HEK293 (cell line): Measurements from ENCODE around the gene NR3C1.

Experiments
- CTCF ChIA-PET: fragments of 350-600 bp; formaldehyde crosslinking; extraction: SDS; loops from one replicate; lab custom pipeline; 2021; ENCODE audit warnings: antibody characterized with exemption; lab: Yijun Ruan, JAX
- POLR2A ChIA-PET: fragments of 300-600 bp; formaldehyde crosslinking; extraction: SDS; loops from one replicate; lab custom pipeline; 2020; ENCODE audit warnings: antibody characterized with exemption, inconsistent platforms; lab: Yijun Ruan, JAX
- H3K27ac ChIP-seq: fragments of 200-500 bp; sonication (Bioruptor generic); 2 replicates; pipeline ENCODE4 v1.5.1; 2014; ENCODE audit warnings: low read depth, low read length, control low read depth, inconsistent platforms; ENCODE audit errors: extremely low read depth
- H3K36me3 ChIP-seq, 2 experiments: fragments of 200-500 bp in 1 of 2; sonication (Bioruptor generic) in 1 of 2; 1 replicate in 1 of 2; 2 replicates in 1 of 2; pipeline ENCODE4 v1.5.1; 2014 to 2017; ENCODE audit warnings: inconsistent platforms in 2 of 2, low read length in 2 of 2; ENCODE audit not compliant: control insufficient read depth in 2 of 2, insufficient read depth in 1 of 2
- H3K4me1 ChIP-seq: fragments of 200-500 bp; sonication (Bioruptor generic); 2 replicates; pipeline ENCODE4 v1.5.1; 2014; ENCODE audit warnings: mild to moderate bottlenecking, low read length, inconsistent platforms; ENCODE audit not compliant: control insufficient read depth, insufficient read depth
- H3K4me3 ChIP-seq: 2 replicates; pipeline ENCODE4 v1.5.1; 2011; ENCODE audit warnings: low read depth, mild to moderate bottlenecking, control low read depth, low read length, moderate library complexity
- H3K9me3 ChIP-seq: fragments of 200-500 bp; sonication (Bioruptor generic); 2 replicates; pipeline ENCODE4 v1.5.1; 2014; ENCODE audit warnings: low read depth, low read length, inconsistent platforms; ENCODE audit not compliant: control insufficient read depth, insufficient read depth
- GFI1B ChIP-seq: fragments of 450-650 bp; formaldehyde crosslinking; IDR thresholded peaks from 2 replicates; pipeline ENCODE4 v1.5.1; 2016; ENCODE audit warnings: missing biosample characterization, missing genetic modification characterization
- GLI4 ChIP-seq: fragments of 450-650 bp; formaldehyde crosslinking; IDR thresholded peaks from 2 replicates; pipeline ENCODE4 v1.5.1; 2016; ENCODE audit warnings: missing biosample characterization, missing genetic modification characterization
- ZFP69B ChIP-seq: fragments of 450-650 bp; formaldehyde crosslinking; IDR thresholded peaks from 2 replicates; pipeline ENCODE4 v1.5.1; 2016; ENCODE audit warnings: missing biosample characterization, missing genetic modification characterization
- ZNF174 ChIP-seq: fragments of 450-650 bp; formaldehyde crosslinking; IDR thresholded peaks from 2 replicates; pipeline ENCODE4 v1.5.0; 2017; ENCODE audit warnings: missing biosample characterization, mild to moderate bottlenecking, missing genetic modification characterization
- ZNF223 ChIP-seq: fragments of 450-650 bp; formaldehyde crosslinking; IDR thresholded peaks from 2 replicates; pipeline ENCODE4 v1.5.1; 2016; ENCODE audit warnings: missing biosample characterization, missing genetic modification characterization
- ZNF555 ChIP-seq: fragments of 450-650 bp; formaldehyde crosslinking; conservative IDR thresholded peaks from 2 replicates; pipeline ENCODE4 v1.5.1; 2017; ENCODE audit warnings: missing biosample characterization, mild to moderate bottlenecking, missing genetic modification characterization, inconsistent platforms
- ZNF561 ChIP-seq: fragments of 450-650 bp; IDR thresholded peaks from 2 replicates; pipeline ENCODE4 v1.5.1; 2018; ENCODE audit warnings: missing biosample characterization, missing genetic modification characterization, borderline replicate concordance
- ZNF610 ChIP-seq: fragments of 450-650 bp; formaldehyde crosslinking; IDR thresholded peaks from 2 replicates; pipeline ENCODE4 v1.5.1; 2016; ENCODE audit warnings: missing biosample characterization, missing genetic modification characterization, borderline replicate concordance
- ZNF660 ChIP-seq: fragments of 450-650 bp; IDR thresholded peaks from 2 replicates; pipeline ENCODE4 v1.5.1; 2018; ENCODE audit warnings: missing biosample characterization, mild to moderate bottlenecking, missing genetic modification characterization
- ZSCAN16 ChIP-seq: fragments of 450-650 bp; formaldehyde crosslinking; IDR thresholded peaks from 2 replicates; pipeline ENCODE4 v1.5.1; 2016; ENCODE audit warnings: missing biosample characterization, missing genetic modification characterization
- TF ChIP-seq, protein P1 (sequence below): fragments of 450-650 bp; formaldehyde crosslinking; IDR thresholded peaks from 2 replicates; pipeline ENCODE4 v1.5.1; 2016; ENCODE audit warnings: missing biosample characterization, missing genetic modification characterization
- TF ChIP-seq, protein P2 (sequence below): fragments of 450-650 bp; formaldehyde crosslinking; IDR thresholded peaks from 2 replicates; pipeline ENCODE4 v1.5.1; 2017; ENCODE audit warnings: missing biosample characterization, mild to moderate bottlenecking, missing genetic modification characterization, moderate library complexity
- TF ChIP-seq, protein P3 (sequence below): fragments of 450-650 bp; formaldehyde crosslinking; IDR thresholded peaks from 2 replicates; pipeline ENCODE4 v1.5.1; 2016; ENCODE audit warnings: missing biosample characterization, missing genetic modification characterization
- TF ChIP-seq, protein P4 (sequence below): fragments of 450-650 bp; formaldehyde crosslinking; IDR thresholded peaks from 2 replicates; pipeline ENCODE4 v1.5.1; 2016; ENCODE audit warnings: missing biosample characterization, missing genetic modification characterization
- TF ChIP-seq, protein P5 (sequence below): fragments of 450-650 bp; formaldehyde crosslinking; IDR thresholded peaks from 2 replicates; pipeline ENCODE4 v1.5.1; 2016; ENCODE audit warnings: missing biosample characterization, missing genetic modification characterization
- TF ChIP-seq, protein P6 (sequence below): fragments of 450-650 bp; formaldehyde crosslinking; IDR thresholded peaks from 2 replicates; pipeline ENCODE4 v1.5.1; 2016; ENCODE audit warnings: missing biosample characterization, missing genetic modification characterization
- TF ChIP-seq, protein P7 (sequence below): fragments of 450-650 bp; formaldehyde crosslinking; IDR thresholded peaks from 2 replicates; pipeline ENCODE4 v1.5.1; 2016; ENCODE audit warnings: missing biosample characterization, missing genetic modification characterization
- TF ChIP-seq, protein P8 (sequence below): IDR thresholded peaks from 2 replicates; pipeline ENCODE4 v1.6.1; 2011; ENCODE audit warnings: mild to moderate bottlenecking, low read depth, low read length, borderline replicate concordance

Gene NR3C1

DNA sequence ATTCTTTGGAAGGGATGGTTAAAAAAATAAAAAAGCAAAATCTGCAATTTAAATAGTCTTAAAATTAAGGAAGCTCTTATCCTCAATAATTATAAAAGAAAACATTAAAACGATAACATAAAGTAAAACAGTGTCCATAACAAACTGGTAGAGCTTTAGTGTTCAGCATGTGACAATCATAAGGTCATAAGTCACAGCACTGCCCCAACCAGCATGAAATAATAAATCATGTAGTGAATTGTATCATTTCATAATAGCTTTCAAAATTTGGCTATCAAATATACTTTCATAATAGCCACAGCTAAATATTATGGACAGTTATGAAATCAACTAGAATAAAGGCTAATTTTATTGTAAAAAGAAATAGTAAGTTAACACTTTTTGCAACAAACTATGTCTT is 10.0 kb downstream of the NR3C1 start:
- H3K4me1 ChIP-seq, result peaks cover 36% of the 10 kb centered on the region
- H3K27ac ChIP-seq, result no peak overlapping the region
- TF ChIP-seq, protein P1, sequence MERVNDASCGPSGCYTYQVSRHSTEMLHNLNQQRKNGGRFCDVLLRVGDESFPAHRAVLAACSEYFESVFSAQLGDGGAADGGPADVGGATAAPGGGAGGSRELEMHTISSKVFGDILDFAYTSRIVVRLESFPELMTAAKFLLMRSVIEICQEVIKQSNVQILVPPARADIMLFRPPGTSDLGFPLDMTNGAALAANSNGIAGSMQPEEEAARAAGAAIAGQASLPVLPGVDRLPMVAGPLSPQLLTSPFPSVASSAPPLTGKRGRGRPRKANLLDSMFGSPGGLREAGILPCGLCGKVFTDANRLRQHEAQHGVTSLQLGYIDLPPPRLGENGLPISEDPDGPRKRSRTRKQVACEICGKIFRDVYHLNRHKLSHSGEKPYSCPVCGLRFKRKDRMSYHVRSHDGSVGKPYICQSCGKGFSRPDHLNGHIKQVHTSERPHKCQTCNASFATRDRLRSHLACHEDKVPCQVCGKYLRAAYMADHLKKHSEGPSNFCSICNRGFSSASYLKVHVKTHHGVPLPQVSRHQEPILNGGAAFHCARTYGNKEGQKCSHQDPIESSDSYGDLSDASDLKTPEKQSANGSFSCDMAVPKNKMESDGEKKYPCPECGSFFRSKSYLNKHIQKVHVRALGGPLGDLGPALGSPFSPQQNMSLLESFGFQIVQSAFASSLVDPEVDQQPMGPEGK (tag by site-specific recombination), result no peak
- TF ChIP-seq ZFP69B, result no peak
- TF ChIP-seq, protein P2, sequence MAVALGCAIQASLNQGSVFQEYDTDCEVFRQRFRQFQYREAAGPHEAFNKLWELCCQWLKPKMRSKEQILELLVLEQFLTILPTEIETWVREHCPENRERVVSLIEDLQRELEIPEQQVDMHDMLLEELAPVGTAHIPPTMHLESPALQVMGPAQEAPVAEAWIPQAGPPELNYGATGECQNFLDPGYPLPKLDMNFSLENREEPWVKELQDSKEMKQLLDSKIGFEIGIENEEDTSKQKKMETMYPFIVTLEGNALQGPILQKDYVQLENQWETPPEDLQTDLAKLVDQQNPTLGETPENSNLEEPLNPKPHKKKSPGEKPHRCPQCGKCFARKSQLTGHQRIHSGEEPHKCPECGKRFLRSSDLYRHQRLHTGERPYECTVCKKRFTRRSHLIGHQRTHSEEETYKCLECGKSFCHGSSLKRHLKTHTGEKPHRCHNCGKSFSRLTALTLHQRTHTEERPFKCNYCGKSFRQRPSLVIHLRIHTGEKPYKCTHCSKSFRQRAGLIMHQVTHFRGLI, result 0 out of 2 replicates have a peak, but pooled peaks have one; percentile 11
- TF ChIP-seq ZNF223, result no peak
- TF ChIP-seq, protein P3, sequence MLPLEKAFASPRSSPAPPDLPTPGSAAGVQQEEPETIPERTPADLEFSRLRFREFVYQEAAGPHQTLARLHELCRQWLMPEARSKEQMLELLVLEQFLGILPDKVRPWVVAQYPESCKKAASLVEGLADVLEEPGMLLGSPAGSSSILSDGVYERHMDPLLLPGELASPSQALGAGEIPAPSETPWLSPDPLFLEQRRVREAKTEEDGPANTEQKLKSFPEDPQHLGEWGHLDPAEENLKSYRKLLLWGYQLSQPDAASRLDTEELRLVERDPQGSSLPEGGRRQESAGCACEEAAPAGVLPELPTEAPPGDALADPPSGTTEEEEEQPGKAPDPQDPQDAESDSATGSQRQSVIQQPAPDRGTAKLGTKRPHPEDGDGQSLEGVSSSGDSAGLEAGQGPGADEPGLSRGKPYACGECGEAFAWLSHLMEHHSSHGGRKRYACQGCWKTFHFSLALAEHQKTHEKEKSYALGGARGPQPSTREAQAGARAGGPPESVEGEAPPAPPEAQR (tag by site-specific recombination), result no peak
- TF ChIP-seq, protein P4, sequence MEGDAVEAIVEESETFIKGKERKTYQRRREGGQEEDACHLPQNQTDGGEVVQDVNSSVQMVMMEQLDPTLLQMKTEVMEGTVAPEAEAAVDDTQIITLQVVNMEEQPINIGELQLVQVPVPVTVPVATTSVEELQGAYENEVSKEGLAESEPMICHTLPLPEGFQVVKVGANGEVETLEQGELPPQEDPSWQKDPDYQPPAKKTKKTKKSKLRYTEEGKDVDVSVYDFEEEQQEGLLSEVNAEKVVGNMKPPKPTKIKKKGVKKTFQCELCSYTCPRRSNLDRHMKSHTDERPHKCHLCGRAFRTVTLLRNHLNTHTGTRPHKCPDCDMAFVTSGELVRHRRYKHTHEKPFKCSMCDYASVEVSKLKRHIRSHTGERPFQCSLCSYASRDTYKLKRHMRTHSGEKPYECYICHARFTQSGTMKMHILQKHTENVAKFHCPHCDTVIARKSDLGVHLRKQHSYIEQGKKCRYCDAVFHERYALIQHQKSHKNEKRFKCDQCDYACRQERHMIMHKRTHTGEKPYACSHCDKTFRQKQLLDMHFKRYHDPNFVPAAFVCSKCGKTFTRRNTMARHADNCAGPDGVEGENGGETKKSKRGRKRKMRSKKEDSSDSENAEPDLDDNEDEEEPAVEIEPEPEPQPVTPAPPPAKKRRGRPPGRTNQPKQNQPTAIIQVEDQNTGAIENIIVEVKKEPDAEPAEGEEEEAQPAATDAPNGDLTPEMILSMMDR (tag by site-specific recombination), result no peak
- TF ChIP-seq GLI4 (tag by site-specific recombination), result no peak
- TF ChIP-seq, protein P5, sequence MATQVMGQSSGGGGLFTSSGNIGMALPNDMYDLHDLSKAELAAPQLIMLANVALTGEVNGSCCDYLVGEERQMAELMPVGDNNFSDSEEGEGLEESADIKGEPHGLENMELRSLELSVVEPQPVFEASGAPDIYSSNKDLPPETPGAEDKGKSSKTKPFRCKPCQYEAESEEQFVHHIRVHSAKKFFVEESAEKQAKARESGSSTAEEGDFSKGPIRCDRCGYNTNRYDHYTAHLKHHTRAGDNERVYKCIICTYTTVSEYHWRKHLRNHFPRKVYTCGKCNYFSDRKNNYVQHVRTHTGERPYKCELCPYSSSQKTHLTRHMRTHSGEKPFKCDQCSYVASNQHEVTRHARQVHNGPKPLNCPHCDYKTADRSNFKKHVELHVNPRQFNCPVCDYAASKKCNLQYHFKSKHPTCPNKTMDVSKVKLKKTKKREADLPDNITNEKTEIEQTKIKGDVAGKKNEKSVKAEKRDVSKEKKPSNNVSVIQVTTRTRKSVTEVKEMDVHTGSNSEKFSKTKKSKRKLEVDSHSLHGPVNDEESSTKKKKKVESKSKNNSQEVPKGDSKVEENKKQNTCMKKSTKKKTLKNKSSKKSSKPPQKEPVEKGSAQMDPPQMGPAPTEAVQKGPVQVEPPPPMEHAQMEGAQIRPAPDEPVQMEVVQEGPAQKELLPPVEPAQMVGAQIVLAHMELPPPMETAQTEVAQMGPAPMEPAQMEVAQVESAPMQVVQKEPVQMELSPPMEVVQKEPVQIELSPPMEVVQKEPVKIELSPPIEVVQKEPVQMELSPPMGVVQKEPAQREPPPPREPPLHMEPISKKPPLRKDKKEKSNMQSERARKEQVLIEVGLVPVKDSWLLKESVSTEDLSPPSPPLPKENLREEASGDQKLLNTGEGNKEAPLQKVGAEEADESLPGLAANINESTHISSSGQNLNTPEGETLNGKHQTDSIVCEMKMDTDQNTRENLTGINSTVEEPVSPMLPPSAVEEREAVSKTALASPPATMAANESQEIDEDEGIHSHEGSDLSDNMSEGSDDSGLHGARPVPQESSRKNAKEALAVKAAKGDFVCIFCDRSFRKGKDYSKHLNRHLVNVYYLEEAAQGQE (tag by site-specific recombination), result no peak
- no peak for TF ChIP-seq ZSCAN16
- ChIA-PET POLR2A (no interaction called here), CTCF (interaction anchor here (0.6 to 1.4 kb wide), 2 partner anchors 11 to 17 kb away, joined by 3 read pairs; no protein-coding TSS in a partner anchor)
- H3K36me3 ChIP-seq, result no peaks in the 10 kb centered on the region; a peak in 1 of 3 replicates
- H3K4me3 ChIP-seq, result no peak overlapping the region
- H3K9me3 ChIP-seq, result no peaks in the 10 kb centered on the region

DNA sequence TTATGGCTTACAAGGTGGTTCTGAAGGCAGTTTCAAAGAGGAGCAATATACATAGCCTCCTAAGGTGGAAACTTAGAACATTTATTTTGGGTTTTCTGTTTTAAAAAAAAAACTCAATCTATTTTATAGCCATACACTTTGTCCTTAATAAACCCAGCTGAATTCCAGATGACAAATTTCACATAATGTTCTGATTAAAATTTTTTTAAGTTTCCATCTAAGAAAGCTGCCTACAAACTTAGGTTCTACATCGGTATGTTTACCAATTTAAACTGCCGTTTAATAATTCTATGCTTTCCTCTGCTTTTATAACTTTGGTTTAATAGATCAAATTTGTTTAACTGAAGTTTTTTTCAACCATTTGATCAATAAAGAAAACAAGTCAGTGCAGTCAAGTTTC is 12.5 kb downstream of the NR3C1 start:
- Histone ChIP-seq H3K9me3 (no peaks in the 10 kb centered on the region; the same call in 1 of the 2 replicates), H3K27ac (no peak overlapping the region), H3K36me3 (no peaks in the 10 kb centered on the region; a peak in 1 of 3 replicates), H3K4me1 (peaks cover 25% of the 10 kb centered on the region), H3K4me3 (no peak overlapping the region)
- CTCF ChIA-PET, result interaction anchor here (1.0 to 1.5 kb wide), 2 partner anchors 9 to 769 kb away, joined by 4 to 5 read pairs; no protein-coding TSS in a partner anchor
- POLR2A ChIA-PET, result no interaction called here
- TF ChIP-seq ZNF555 (tag by site-specific recombination), result no peak
- no peak for TF ChIP-seq GFI1B (tag by site-specific recombination)
- TF ChIP-seq, protein P6, sequence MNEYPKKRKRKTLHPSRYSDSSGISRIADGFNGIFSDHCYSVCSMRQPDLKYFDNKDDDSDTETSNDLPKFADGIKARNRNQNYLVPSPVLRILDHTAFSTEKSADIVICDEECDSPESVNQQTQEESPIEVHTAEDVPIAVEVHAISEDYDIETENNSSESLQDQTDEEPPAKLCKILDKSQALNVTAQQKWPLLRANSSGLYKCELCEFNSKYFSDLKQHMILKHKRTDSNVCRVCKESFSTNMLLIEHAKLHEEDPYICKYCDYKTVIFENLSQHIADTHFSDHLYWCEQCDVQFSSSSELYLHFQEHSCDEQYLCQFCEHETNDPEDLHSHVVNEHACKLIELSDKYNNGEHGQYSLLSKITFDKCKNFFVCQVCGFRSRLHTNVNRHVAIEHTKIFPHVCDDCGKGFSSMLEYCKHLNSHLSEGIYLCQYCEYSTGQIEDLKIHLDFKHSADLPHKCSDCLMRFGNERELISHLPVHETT (tag by site-specific recombination), result no peak
- TF ChIP-seq, protein P7, sequence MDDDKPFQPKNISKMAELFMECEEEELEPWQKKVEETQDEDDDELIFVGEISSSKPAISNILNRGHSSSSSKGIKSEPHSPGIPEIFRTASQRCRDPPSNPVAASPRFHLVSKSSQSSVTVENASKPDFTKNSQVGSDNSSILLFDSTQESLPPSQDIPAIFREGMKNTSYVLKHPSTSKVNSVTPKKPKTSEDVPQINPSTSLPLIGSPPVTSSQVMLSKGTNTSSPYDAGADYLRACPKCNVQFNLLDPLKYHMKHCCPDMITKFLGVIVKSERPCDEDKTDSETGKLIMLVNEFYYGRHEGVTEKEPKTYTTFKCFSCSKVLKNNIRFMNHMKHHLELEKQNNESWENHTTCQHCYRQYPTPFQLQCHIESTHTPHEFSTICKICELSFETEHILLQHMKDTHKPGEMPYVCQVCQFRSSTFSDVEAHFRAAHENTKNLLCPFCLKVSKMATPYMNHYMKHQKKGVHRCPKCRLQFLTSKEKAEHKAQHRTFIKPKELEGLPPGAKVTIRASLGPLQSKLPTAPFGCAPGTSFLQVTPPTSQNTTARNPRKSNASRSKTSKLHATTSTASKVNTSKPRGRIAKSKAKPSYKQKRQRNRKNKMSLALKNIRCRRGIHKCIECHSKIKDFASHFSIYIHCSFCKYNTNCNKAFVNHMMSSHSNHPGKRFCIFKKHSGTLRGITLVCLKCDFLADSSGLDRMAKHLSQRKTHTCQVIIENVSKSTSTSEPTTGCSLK, result no peak
- TF ChIP-seq, protein P8, sequence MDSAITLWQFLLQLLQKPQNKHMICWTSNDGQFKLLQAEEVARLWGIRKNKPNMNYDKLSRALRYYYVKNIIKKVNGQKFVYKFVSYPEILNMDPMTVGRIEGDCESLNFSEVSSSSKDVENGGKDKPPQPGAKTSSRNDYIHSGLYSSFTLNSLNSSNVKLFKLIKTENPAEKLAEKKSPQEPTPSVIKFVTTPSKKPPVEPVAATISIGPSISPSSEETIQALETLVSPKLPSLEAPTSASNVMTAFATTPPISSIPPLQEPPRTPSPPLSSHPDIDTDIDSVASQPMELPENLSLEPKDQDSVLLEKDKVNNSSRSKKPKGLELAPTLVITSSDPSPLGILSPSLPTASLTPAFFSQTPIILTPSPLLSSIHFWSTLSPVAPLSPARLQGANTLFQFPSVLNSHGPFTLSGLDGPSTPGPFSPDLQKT, result no peak
- no peak for TF ChIP-seq ZNF610
- TF ChIP-seq ZNF174 (tag by site-specific recombination), result no peak
- TF ChIP-seq ZNF561 (tag by site-specific recombination), result no peak
- TF ChIP-seq ZNF660 (tag by site-specific recombination), result no peak
